Left ventricle myocardium inferior (tissue), 1 donor: Measurements from ENCODE around the gene C1orf210. TPM values are rescaled to one million over a fixed set of nuclear protein-coding genes. Genes with fewer than 3 reads are reported as not detected.

Source experiments
- DNase-seq: peaks from one replicate; pipeline ENCODE4 v3.0.0-alpha.2; 2020
- H3K27ac ChIP-seq: fragments of 200-600 bp; replicated peaks from 2 replicates; pipeline ENCODE4 v1.8.0; 2021
- H3K27me3 ChIP-seq: fragments of 200-600 bp; 2 replicates; pipeline ENCODE4 v1.8.0; 2021; ENCODE audit warnings: low read depth
- H3K36me3 ChIP-seq: fragments of 200-600 bp; 2 replicates; pipeline ENCODE4 v1.8.0; 2021
- H3K4me1 ChIP-seq: fragments of 200-600 bp; 2 replicates; pipeline ENCODE4 v1.8.0; 2021
- H3K4me3 ChIP-seq: fragments of 200-600 bp; 2 replicates; pipeline ENCODE4 v1.8.0; 2021; ENCODE audit warnings: mild to moderate bottlenecking, moderate library complexity
- H3K9me3 ChIP-seq: fragments of 200-600 bp; replicated peaks from 2 replicates; pipeline ENCODE4 v1.8.0; 2021
- intact Hi-C: fragments of 100-400 bp; cut with micrococcal nuclease; formaldehyde crosslinking; loops from one replicate; pipeline ENCODE4 v1.11.0; 2022
- total RNA-seq: library from RNA; stranded (reverse); fragmentation: NEBNext Ultra II Directional; extraction: Animal tissue kit (Norgen Biotek cat#: 25700); gene quantifications from one replicate; pipeline ENCODE4 v1.2.1, GENCODE V29; 2021
- TF ChIP-seq, protein P1 (sequence below): fragments of 200-600 bp; IDR thresholded peaks from 2 replicates; pipeline ENCODE4 v1.8.0; 2021; ENCODE audit warnings: antibody characterized with exemption, mild to moderate bottlenecking, borderline replicate concordance
- donor health status: DM: no; HTN: yes; CAD: no; lungs with severe emphysema.

C1orf210 gene
- total RNA-seq, 1 donor from 2014 or later: not detected

DNA sequence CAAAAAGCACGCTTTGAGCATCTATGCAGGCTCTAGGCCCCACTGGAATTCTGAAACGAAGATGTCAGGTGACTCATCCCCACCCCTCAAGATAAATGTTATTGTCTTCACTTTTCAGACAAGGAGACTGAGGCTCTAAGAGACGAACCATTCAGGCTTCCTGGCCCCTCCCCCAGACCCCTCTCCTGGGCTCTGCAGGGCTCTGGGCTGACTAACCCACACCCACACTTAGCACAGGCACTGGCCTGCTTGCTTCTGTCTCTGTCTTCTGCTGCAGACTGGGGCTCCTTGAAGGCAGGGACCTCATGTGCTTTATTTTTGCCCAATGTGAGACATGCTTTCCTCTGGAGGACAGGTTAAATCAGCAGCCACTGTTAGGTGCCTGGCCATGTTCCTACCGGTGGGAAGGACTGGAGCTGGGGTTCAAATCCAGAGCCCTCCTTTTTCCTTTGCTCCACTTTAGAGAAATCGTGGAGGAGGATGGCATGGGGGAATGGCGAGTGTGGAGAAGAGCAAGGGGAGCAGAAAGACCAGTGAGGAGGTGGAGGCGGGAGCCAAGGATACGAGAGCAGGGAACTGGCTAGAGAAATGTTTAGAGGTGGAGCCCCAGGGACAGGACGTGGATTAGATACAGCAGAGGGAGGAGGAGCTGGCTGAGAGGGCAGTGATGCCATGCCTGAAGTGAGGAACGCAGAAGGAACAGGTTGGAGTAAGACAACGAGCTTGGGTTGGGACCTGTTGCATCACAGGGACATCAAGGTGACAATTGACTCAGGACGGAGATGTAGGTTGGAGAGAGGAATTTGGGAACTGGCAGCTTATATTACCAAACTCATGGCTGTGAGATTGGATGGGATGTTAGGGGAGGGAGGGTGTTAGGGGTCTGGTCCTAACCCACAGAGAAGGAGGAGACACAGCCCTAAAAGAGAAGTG is 13.9 kb downstream of the C1orf210 start:
- DNase-seq: no peak
- Histone ChIP-seq H3K27ac (no peak overlapping the region), H3K9me3 (no peaks in the 10 kb centered on the region), H3K36me3 (no peaks in the 10 kb centered on the region), H3K27me3 (peaks cover 11% of the 10 kb centered on the region), H3K4me3 (no peak overlapping the region), H3K4me1 (peaks cover 14% of the 10 kb centered on the region)
- intact Hi-C loops: no loop called here
- TF ChIP-seq, protein P1, sequence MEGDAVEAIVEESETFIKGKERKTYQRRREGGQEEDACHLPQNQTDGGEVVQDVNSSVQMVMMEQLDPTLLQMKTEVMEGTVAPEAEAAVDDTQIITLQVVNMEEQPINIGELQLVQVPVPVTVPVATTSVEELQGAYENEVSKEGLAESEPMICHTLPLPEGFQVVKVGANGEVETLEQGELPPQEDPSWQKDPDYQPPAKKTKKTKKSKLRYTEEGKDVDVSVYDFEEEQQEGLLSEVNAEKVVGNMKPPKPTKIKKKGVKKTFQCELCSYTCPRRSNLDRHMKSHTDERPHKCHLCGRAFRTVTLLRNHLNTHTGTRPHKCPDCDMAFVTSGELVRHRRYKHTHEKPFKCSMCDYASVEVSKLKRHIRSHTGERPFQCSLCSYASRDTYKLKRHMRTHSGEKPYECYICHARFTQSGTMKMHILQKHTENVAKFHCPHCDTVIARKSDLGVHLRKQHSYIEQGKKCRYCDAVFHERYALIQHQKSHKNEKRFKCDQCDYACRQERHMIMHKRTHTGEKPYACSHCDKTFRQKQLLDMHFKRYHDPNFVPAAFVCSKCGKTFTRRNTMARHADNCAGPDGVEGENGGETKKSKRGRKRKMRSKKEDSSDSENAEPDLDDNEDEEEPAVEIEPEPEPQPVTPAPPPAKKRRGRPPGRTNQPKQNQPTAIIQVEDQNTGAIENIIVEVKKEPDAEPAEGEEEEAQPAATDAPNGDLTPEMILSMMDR: no peak

DNA sequence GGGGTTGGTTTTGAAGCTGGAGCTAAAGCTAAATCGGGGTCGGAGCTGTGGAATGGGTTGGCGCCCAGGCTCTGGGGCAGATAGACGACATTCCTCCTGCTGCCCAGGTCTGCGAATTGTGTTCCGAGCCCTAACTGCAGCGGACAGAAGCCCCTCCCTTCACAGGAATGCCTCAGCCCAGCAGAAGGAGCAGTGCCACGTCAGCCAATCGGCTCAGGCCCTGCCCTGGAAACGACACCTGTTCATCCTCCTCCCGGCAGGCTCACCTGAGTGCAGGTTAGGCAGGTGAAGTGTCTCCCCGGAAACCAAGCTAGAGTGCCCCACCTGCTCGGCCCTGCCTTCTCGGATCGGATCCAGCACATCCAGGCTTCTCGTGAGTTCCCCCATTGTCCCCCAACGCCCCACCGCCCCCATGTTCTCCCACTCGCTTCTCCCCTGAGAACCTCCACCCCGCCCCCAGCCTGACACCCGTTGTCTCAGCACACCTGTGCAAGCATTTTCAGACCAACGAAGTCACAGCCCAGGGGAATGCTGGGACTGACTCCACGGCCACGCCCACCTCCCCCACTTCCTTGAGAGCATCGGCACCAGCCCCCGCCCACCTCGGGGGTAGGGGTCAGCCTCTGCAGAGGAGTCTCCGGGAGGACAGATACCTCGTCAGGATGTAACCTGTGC is 14.8 kb downstream of the C1orf210 start:
- H3K9me3 ChIP-seq: no peaks in the 10 kb centered on the region
- TF ChIP-seq, protein P1: no peak
- no peak for DNase-seq
- intact Hi-C loops: no loop called here
- no peak overlapping the region for H3K27ac ChIP-seq
- peaks cover 14% of the 10 kb centered on the region for H3K4me1 ChIP-seq
- peak overlapping the region; percentile 44 for H3K4me3 ChIP-seq
- H3K36me3 ChIP-seq: no peaks in the 10 kb centered on the region
- H3K27me3 ChIP-seq: peaks cover 11% of the 10 kb centered on the region

DNA sequence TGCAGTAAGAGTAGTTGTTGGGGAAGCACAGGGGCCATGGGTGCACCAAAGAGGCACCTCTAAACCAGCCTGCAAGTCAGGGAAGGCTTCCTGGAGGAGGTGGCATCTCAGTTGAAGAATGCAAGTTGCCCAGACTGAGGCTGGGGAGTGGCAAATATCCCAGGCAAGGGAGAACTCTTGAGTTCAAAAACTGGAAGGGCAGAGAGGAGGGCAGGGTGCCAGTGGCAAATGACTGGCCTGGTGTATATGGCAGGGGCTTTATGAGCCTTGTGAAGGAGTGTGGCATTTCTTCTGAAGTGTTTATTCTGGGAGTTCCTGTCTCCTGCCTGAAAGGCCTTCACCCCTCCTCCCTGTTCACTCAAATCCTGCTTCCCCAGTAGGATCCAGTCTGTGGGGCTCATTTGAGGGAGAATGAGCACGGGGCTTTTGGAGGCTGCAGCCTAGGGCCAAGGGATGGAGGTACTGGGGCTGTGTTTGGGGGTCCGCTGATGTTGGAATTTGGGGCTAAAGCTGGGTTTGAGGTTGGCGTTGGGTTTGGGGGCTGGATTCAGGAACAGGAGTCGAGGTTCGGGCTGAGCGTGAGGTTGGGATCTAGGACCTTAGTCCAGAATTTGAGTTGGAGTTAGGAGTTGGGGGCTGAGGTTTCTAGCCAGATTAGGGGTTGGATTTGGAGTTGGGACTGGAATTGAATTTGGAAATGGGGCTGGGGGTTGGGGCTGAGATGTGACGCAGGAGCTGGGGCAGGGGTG is 15.6 kb downstream of the C1orf210 start, which contains the start of gene TMEM125:
TSS of gene TMEM125 (plus strand) at position 357 of the 749 bp plus-strand sequence. CDS start 2,740 bp downstream, outside the sequence.
- TF ChIP-seq, protein P1: no peak
- no peaks in the 10 kb centered on the region for H3K36me3 ChIP-seq
- peaks cover 14% of the 10 kb centered on the region for H3K4me1 ChIP-seq
- intact Hi-C loops: no loop called here
- H3K27ac ChIP-seq: no peak within 1 kb of the TSS
- peaks cover 11% of the 10 kb centered on the region for H3K27me3 ChIP-seq
- no peaks in the 10 kb centered on the region for H3K9me3 ChIP-seq
- peak within 1 kb of the TSS; percentile 44 for H3K4me3 ChIP-seq
- DNase-seq: no peak

DNA sequence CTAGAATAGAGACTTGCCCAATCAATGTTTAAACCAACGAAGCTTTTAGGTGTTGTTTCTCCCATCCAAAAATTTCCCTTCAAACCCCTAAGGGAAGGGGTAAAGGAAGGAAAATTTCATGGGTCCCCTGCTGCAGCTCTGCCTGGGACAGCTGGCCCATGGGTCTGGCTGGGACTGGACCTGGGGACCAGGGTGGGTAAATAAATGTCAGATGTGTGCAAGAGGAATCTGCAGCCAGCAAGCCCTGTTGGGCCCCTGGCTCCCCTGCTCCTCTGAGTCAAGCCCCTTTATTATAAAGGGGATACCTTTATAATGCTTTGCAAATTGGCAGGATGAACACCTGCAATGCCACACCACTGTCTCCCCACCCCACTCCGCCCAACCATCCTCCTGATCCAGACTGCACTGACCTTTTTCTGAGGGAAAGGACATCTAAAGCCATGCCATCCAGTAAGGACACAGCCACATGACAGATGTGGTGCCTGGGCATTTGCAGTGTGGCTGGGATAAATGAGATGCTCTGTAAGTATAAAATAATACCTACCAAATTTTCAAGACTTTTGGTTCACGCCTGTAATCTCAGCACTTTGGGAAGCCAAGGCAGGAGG is 17.5 kb downstream of the C1orf210 start:
- Histone ChIP-seq H3K27me3 (peaks cover 11% of the 10 kb centered on the region), H3K4me1 (peaks cover 7% of the 10 kb centered on the region), H3K9me3 (peaks cover 7% of the 10 kb centered on the region), H3K36me3 (no peaks in the 10 kb centered on the region), H3K27ac (no peak overlapping the region), H3K4me3 (no peak overlapping the region)
- TF ChIP-seq, protein P1: no peak
- DNase-seq: no peak
- intact Hi-C loops: no loop called here
